ENCODE results near the gene TMCO4.

Gene TMCO4

GRCh38 chr1:19771350-19771749, 28.4 kb downstream of the TMCO4 start:
- Histone ChIP-seq H3K27me3 (ENCODE audit: insufficient read depth, low read length) (no peaks in the 10 kb centered on the region), H3K36me3 (ENCODE audit: insufficient read depth, low read length) (no peaks in the 10 kb centered on the region), H3K9me3 (ENCODE audit: low read length) (no peaks in the 10 kb centered on the region), H3K4me1 (ENCODE audit: insufficient read depth, low read length, severe bottlenecking) (no peaks in the 10 kb centered on the region), H3K79me2 (ENCODE audit: insufficient read depth, low read length) (no peaks in the 10 kb centered on the region), H4K20me1 (ENCODE audit: insufficient read depth, low read length) (no peaks in the 10 kb centered on the region), H3K4me2 (ENCODE audit: low read length) (no peak overlapping the region), H2AFZ (ENCODE audit: low read length) (no peak overlapping the region), H3F3A (ENCODE audit: insufficient read depth, low read length) (no peaks in the 10 kb centered on the region), H3K27ac (ENCODE audit: low read depth, low read length, poor library complexity, severe bottlenecking) (no peak overlapping the region), H3K9ac (ENCODE audit: low read length) (no peak overlapping the region), H3K9me2 (ENCODE audit: low read depth, low read length) (no peaks in the 10 kb centered on the region), H3K4me3 (ENCODE audit: low read depth, low read length, poor library complexity, severe bottlenecking) (no peak overlapping the region)
- TF ChIP-seq EZH2 (IDR thresholded peaks at IDR 0.05; ENCODE audit: borderline replicate concordance, low read length), result no peak
- no peak for TF ChIP-seq CTCF (IDR thresholded peaks at IDR 0.05; ENCODE audit: low read length)

GRCh38 chr1:19770436-19771190, 29.1 kb downstream of the TMCO4 start:
- TF ChIP-seq EZH2 (IDR thresholded peaks at IDR 0.05; ENCODE audit: borderline replicate concordance, low read length) (no peak), CTCF (IDR thresholded peaks at IDR 0.05; ENCODE audit: low read length) (no peak)
- Histone ChIP-seq H3K4me1 (ENCODE audit: insufficient read depth, low read length, severe bottlenecking) (peaks cover under 1% of the 10 kb centered on the region), H2AFZ (ENCODE audit: low read length) (no peak overlapping the region), H4K20me1 (ENCODE audit: insufficient read depth, low read length) (no peaks in the 10 kb centered on the region), H3K4me3 (ENCODE audit: low read depth, low read length, poor library complexity, severe bottlenecking) (no peak overlapping the region), H3K9me3 (ENCODE audit: low read length) (no peaks in the 10 kb centered on the region), H3K9me2 (ENCODE audit: low read depth, low read length) (no peaks in the 10 kb centered on the region), H3K4me2 (ENCODE audit: low read length) (no peak overlapping the region), H3K36me3 (ENCODE audit: insufficient read depth, low read length) (no peaks in the 10 kb centered on the region), H3F3A (ENCODE audit: insufficient read depth, low read length) (no peaks in the 10 kb centered on the region), H3K79me2 (ENCODE audit: insufficient read depth, low read length) (no peaks in the 10 kb centered on the region), H3K27ac (ENCODE audit: low read depth, low read length, poor library complexity, severe bottlenecking) (no peak overlapping the region), H3K27me3 (ENCODE audit: insufficient read depth, low read length) (no peaks in the 10 kb centered on the region), H3K9ac (ENCODE audit: low read length) (no peak overlapping the region)

GRCh38 chr1:19769211-19769932, 30.3 kb downstream of the TMCO4 start:
- Histone ChIP-seq H3F3A (ENCODE audit: insufficient read depth, low read length) (no peaks in the 10 kb centered on the region), H3K4me2 (ENCODE audit: low read length) (no peak overlapping the region), H3K9ac (ENCODE audit: low read length) (no peak overlapping the region), H3K4me1 (ENCODE audit: insufficient read depth, low read length, severe bottlenecking) (peaks cover 12% of the 10 kb centered on the region), H3K27ac (ENCODE audit: low read depth, low read length, poor library complexity, severe bottlenecking) (no peak overlapping the region), H2AFZ (ENCODE audit: low read length) (no peak overlapping the region), H3K9me3 (ENCODE audit: low read length) (no peaks in the 10 kb centered on the region), H3K79me2 (ENCODE audit: insufficient read depth, low read length) (no peaks in the 10 kb centered on the region), H3K27me3 (ENCODE audit: insufficient read depth, low read length) (no peaks in the 10 kb centered on the region), H4K20me1 (ENCODE audit: insufficient read depth, low read length) (no peaks in the 10 kb centered on the region), H3K9me2 (ENCODE audit: low read depth, low read length) (no peaks in the 10 kb centered on the region), H3K4me3 (ENCODE audit: low read depth, low read length, poor library complexity, severe bottlenecking) (no peak overlapping the region), H3K36me3 (ENCODE audit: insufficient read depth, low read length) (no peaks in the 10 kb centered on the region)
- TF ChIP-seq EZH2 (IDR thresholded peaks at IDR 0.05; ENCODE audit: borderline replicate concordance, low read length), result no peak
- TF ChIP-seq CTCF (IDR thresholded peaks at IDR 0.05; ENCODE audit: low read length), result no peak
